Measurements from ENCODE around the gene TBC1D17.

TBC1D17 gene

GRCh38 chr19:49862391-49863253, 14.9 kb upstream of the TBC1D17 start:
- no peak for DNase-seq (ENCODE audit: extremely low read depth, low read depth)
- TF ChIP-seq, protein P1, sequence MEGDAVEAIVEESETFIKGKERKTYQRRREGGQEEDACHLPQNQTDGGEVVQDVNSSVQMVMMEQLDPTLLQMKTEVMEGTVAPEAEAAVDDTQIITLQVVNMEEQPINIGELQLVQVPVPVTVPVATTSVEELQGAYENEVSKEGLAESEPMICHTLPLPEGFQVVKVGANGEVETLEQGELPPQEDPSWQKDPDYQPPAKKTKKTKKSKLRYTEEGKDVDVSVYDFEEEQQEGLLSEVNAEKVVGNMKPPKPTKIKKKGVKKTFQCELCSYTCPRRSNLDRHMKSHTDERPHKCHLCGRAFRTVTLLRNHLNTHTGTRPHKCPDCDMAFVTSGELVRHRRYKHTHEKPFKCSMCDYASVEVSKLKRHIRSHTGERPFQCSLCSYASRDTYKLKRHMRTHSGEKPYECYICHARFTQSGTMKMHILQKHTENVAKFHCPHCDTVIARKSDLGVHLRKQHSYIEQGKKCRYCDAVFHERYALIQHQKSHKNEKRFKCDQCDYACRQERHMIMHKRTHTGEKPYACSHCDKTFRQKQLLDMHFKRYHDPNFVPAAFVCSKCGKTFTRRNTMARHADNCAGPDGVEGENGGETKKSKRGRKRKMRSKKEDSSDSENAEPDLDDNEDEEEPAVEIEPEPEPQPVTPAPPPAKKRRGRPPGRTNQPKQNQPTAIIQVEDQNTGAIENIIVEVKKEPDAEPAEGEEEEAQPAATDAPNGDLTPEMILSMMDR (IDR thresholded peaks at IDR 0.05; ENCODE audit: low read depth, low read length), result peak; percentile 5

- DNase-seq (ENCODE audit: extremely low read depth, low read depth), result no peak
- TF ChIP-seq, protein P1 (IDR thresholded peaks at IDR 0.05; ENCODE audit: low read depth, low read length), result no peak
These were observed 14.1 kb upstream of the TBC1D17 start for GRCh38 chr19:49863254-49863934.

DNA sequence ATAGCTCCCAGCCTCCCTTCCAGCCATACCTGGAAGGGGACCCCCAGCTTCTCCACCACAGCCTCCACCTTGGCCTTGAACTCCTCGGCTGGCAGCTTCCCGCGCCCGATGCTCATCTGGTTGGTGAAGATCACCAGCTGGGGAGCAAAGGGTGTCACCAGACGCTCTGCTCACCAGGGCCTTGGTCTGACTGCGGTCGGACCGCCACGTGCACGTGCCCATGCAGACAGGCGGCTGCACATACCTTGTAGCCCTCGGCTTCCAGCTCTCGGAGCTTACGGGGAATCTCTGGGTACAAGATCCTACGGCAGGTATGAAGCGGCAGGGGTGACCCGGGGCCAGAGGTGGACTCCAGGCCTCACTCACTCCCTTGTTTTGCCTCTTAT, 13.6 kb upstream of the TBC1D17 start:
- TF ChIP-seq, protein P1 (IDR thresholded peaks at IDR 0.05; ENCODE audit: low read depth, low read length), result no peak
- no peak for DNase-seq (ENCODE audit: extremely low read depth, low read depth)

- TF ChIP-seq, protein P1 (IDR thresholded peaks at IDR 0.05; ENCODE audit: low read depth, low read length), result no peak
- no peak for DNase-seq (ENCODE audit: extremely low read depth, low read depth)
These were observed 12.6 kb upstream of the TBC1D17 start for GRCh38 chr19:49864890-49865289.

DNA sequence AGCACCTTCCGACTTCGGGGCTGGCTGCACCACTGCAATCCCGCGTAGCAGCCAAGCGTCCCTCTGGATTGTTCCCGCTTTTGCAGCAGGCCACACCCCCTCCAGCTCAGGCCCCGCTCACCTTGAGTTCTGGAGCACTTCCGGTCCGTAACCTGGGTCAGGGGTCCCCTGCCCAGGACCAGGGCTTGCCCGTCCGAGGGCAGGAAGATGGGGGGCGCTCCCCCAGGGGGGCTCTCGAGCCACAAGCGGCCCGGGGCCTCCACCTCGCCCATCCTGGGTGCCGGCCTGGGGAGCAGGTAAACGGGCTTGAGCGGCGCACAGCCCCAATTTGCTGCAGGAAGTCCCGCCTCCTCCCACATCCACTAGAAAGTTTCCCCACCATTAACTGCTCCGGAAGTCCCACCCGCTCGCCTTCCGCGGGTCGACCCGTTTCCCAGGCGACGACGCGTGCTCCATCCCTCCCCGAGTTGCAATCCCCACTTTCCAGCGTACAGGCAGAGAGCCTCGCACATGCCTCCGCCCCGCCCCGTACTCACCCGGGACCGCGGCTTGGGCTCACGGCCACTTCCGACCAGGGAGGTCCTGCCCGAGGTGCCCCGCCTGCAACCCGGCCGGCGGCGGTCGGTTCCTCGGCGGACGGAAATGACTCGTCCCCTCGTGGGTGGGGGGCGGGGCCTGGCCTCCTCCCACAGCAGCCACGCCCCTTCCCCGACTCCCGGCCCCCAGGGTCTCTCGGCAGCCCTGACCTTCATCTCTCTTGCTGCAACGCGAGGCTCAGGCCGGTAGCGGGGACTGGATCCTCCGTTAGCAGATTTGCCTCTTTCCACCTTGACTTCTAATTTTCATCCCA, 10.3 kb upstream of the TBC1D17 start, which contains the start of gene PNKP:
Gene PNKP, minus strand, starts transcription at position 644 of the 850 bp plus-strand sequence. Its CDS starts 372 bp downstream, at position 272.
- TF ChIP-seq, protein P1 (IDR thresholded peaks at IDR 0.05; ENCODE audit: low read depth, low read length), result no peak
- DNase-seq (ENCODE audit: extremely low read depth, low read depth), result no peak

GRCh38 chr19:49869009-49869483, 8.5 kb upstream of the TBC1D17 start:
- no peak for DNase-seq (ENCODE audit: extremely low read depth, low read depth)
- TF ChIP-seq, protein P1 (IDR thresholded peaks at IDR 0.05; ENCODE audit: low read depth, low read length), result no peak

All from AG09319 (cell line).